HG03159 (cell line): ENCODE data around the gene PTGDR2.

ENCODE experiments used
- ATAC-seq: cut with Tn5 transposase; IDR thresholded peaks from one replicate; pipeline ENCODE4 v1.9.1; 2021; ENCODE audit warnings: mild to moderate bottlenecking, moderate library complexity; ENCODE audit not compliant: unreplicated experiment

The PTGDR2 gene

GRCh38 chr11:60859616-60860250, 4.0 kb upstream of the PTGDR2 start:
- no peak for ATAC-seq

GRCh38 chr11:60858731-60859464, 3.1 kb upstream of the PTGDR2 start:
- no peak for ATAC-seq

GRCh38 chr11:60858236-60858635, 2.5 kb upstream of the PTGDR2 start:
- no peak for ATAC-seq

GRCh38 chr11:60857378-60858232, 1.9 kb upstream of the PTGDR2 start:
- ATAC-seq = no peak

- no peak for ATAC-seq
These were observed 664 bp downstream of the PTGDR2 start for GRCh38 chr11:60854847-60855725.

GRCh38 chr11:60854140-60854846, 1.5 kb downstream of the PTGDR2 start:
- ATAC-seq = no peak

- no peak for ATAC-seq
These were observed 2.5 kb downstream of the PTGDR2 start for GRCh38 chr11:60852982-60853950.

- ATAC-seq = no peak
These were observed 3.4 kb downstream of the PTGDR2 start for GRCh38 chr11:60852117-60852981.

- no peak for ATAC-seq
These were observed 4.2 kb downstream of the PTGDR2 start for GRCh38 chr11:60851327-60852104.

GRCh38 chr11:60849641-60850520, 5.9 kb downstream of the PTGDR2 start:
- ATAC-seq = no peak

- no peak for ATAC-seq
These were observed 7.0 kb downstream of the PTGDR2 start for GRCh38 chr11:60848714-60849151.

GRCh38 chr11:60847896-60848295, 7.9 kb downstream of the PTGDR2 start:
- ATAC-seq = no peak

GRCh38 chr11:60847281-60847680, 8.5 kb downstream of the PTGDR2 start:
- no peak for ATAC-seq

GRCh38 chr11:60845338-60845737, 10.4 kb downstream of the PTGDR2 start:
- ATAC-seq = no peak

GRCh38 chr11:60844870-60845221, 10.9 kb downstream of the PTGDR2 start:
- no peak for ATAC-seq
